HFFc6 (cell line): ENCODE measurements around the gene ZNF441. TPM values are rescaled to one million over a fixed set of nuclear protein-coding genes. Genes with fewer than 3 reads are reported as not detected.
A peak's percentile ranks its signal among the peaks of the same experiment; 100 is the strongest.

Source experiments
- DNase-seq: peaks from one replicate; pipeline ENCODE4 v3.0.0-alpha.2; 2018
- H3K27ac Mint-ChIP-seq: 2 replicates; pipeline ENCODE4 v1.8.0; 2020; ENCODE audit warnings: mild to moderate bottlenecking, mixed read lengths
- H3K27me3 Mint-ChIP-seq: 2 replicates; pipeline ENCODE4 v1.8.0; 2021; ENCODE audit warnings: mild to moderate bottlenecking, moderate library complexity, mixed read lengths; ENCODE audit not compliant: insufficient read depth
- H3K36me3 Mint-ChIP-seq: 2 replicates; pipeline ENCODE4 v1.8.0; 2021; ENCODE audit warnings: low read depth, mixed read lengths
- H3K4me1 Mint-ChIP-seq: 2 replicates; pipeline ENCODE4 v1.8.0; 2020; ENCODE audit warnings: low read depth, mixed read lengths
- H3K4me3 Mint-ChIP-seq: 2 replicates; pipeline ENCODE4 v1.8.0; 2020; ENCODE audit warnings: mild to moderate bottlenecking, moderate library complexity, mixed read lengths
- H3K9me3 Mint-ChIP-seq: 2 replicates; pipeline ENCODE4 v1.8.0; 2020; ENCODE audit warnings: mild to moderate bottlenecking, mixed read lengths
- CTCF ChIP-seq: fragments of 200-600 bp; sonication (generic); IDR thresholded peaks from 2 replicates; pipeline ENCODE4 v1.5.0; 2021; ENCODE audit warnings: antibody characterized with exemption, mild to moderate bottlenecking
- long read RNA-seq: library from polyadenylated mRNA; unstranded; transcript quantifications from one replicate; pipeline ENCODE4 v2.0.0, GENCODE V29; 2019
- total RNA-seq, 6 experiments: library from RNA; stranded (reverse); fragmentation: NEBNext Ultra II Directional; extraction: Animal tissue kit (Norgen Biotek cat#: 25700); gene quantifications; 2 replicates in 1 of 6; 3 replicates in 5 of 6; pipeline ENCODE4 v1.2.3, GENCODE V29; 2021

Gene ZNF441
- total RNA-seq: 1 to 10 TPM; 4.0 to 5.4 (median 4.7) TPM
- long read RNA-seq, full-length matches to known transcripts: 4 of 7 reads
- long read RNA-seq, partial matches to known transcripts: 0 of 7 reads
- long read RNA-seq, other reads (novel, unspliced or antisense): 3 of 7 reads

GRCh38 chr19:11766597-11767591 is at the start of gene ZNF441:
ZNF441 (plus strand) TSS chr19:11767000; CDS start chr19:11767194, 194 bp downstream.
- peaks cover 1% of the 10 kb centered on the region for H3K27me3 Mint-ChIP-seq
- H3K27ac Mint-ChIP-seq: peak within 1 kb of the TSS; percentile 99

GRCh38 chr19:11721681-11722080 is 45.1 kb upstream of the ZNF441 start:
- Mint-ChIP-seq H3K27me3 (no peaks in the 10 kb centered on the region), H3K27ac (no peak overlapping the region), H3K4me1 (no peaks in the 10 kb centered on the region), H3K9me3 (peaks cover 81% of the 10 kb centered on the region), H3K36me3 (peaks cover 77% of the 10 kb centered on the region), H3K4me3 (no peak overlapping the region)
- no peak for DNase-seq
- TF ChIP-seq CTCF: no peak

More at GRCh38 chr19:11766597-11767591, at the start of gene ZNF441:
- peak; percentile 95 for DNase-seq
- Mint-ChIP-seq H3K4me3 (peak within 1 kb of the TSS; percentile 97), H3K4me1 (peaks cover 20% of the 10 kb centered on the region), H3K36me3 (peaks cover 31% of the 10 kb centered on the region), H3K9me3 (peaks cover 37% of the 10 kb centered on the region)
- TF ChIP-seq CTCF: no peak

GRCh38 chr19:11722414-11722813 is 44.4 kb upstream of the ZNF441 start:
- Mint-ChIP-seq H3K27ac (no peak overlapping the region), H3K4me3 (no peak overlapping the region), H3K9me3 (peaks cover 78% of the 10 kb centered on the region), H3K36me3 (peaks cover 78% of the 10 kb centered on the region), H3K27me3 (no peaks in the 10 kb centered on the region), H3K4me1 (no peaks in the 10 kb centered on the region)
- TF ChIP-seq CTCF: no peak
- no peak for DNase-seq

- H3K36me3 Mint-ChIP-seq: peaks cover 69% of the 10 kb centered on the region
- no peak overlapping the region for H3K27ac Mint-ChIP-seq
- no peak overlapping the region for H3K4me3 Mint-ChIP-seq
- TF ChIP-seq CTCF: no peak
- peaks cover 5% of the 10 kb centered on the region; the same call in 1 of the 2 replicates for H3K4me1 Mint-ChIP-seq
- no peaks in the 10 kb centered on the region; the same call in 1 of the 2 replicates for H3K27me3 Mint-ChIP-seq
- peaks cover 54% of the 10 kb centered on the region for H3K9me3 Mint-ChIP-seq
- DNase-seq: no peak
These were observed 37.2 kb upstream of the ZNF441 start for GRCh38 chr19:11729586-11729985.

- H3K27ac Mint-ChIP-seq: no peak overlapping the region
- no peak overlapping the region for H3K4me3 Mint-ChIP-seq
- no peak for TF ChIP-seq CTCF
- peaks cover 18% of the 10 kb centered on the region for H3K9me3 Mint-ChIP-seq
- peaks cover 16% of the 10 kb centered on the region for H3K36me3 Mint-ChIP-seq
- H3K27me3 Mint-ChIP-seq: no peaks in the 10 kb centered on the region; the same call in 1 of the 2 replicates
- DNase-seq: no peak
- peaks cover 40% of the 10 kb centered on the region for H3K4me1 Mint-ChIP-seq
These were observed 31.4 kb upstream of the ZNF441 start for GRCh38 chr19:11735375-11735774.
